Tibial artery (tissue), 4 donors: ENCODE measurements around the gene FBLIM1.

Experiments used
- DNase-seq, 2 donors: peaks; one replicate each; pipeline ENCODE4 v3.0.0-alpha.2; 2019
- H3K27ac ChIP-seq, 2 donors: fragments of 200-600 bp; sonication (generic) in 1 of 2; 1 replicate in 1 of 2; 2 replicates in 1 of 2; pipeline ENCODE4 v1.5.1; 2018 to 2019; ENCODE audit warnings: mild to moderate bottlenecking in 1 of 2
- H3K27me3 ChIP-seq, 2 donors: fragments of 200-600 bp; sonication (generic) in 1 of 2; one replicate each; pipeline versions ENCODE4 v1.5.1 to v1.6.0; 2016 to 2019
- H3K36me3 ChIP-seq, 3 donors: fragments of 200-600 bp; sonication (generic) in 2 of 3; one replicate each; pipeline ENCODE4 v1.5.1; 2016 to 2019; ENCODE audit warnings: mild to moderate bottlenecking in 2 of 3
- H3K4me1 ChIP-seq, 4 donors: fragments of 200-600 bp; sonication (generic) in 2 of 4; 1 replicate in 3 of 4; 2 replicates in 1 of 4; pipeline ENCODE4 v1.5.1; 2016 to 2019
- H3K4me3 ChIP-seq, 2 donors: fragments of 200-600 bp; sonication (generic) in 1 of 2; 1 replicate in 1 of 2; 2 replicates in 1 of 2; pipeline ENCODE4 v1.5.1; 2018 to 2019; ENCODE audit warnings: mild to moderate bottlenecking in 2 of 2
- H3K9me3 ChIP-seq, 3 donors: fragments of 200-600 bp; sonication (generic) in 1 of 3; one replicate each; pipeline ENCODE4 v1.5.1; 2016 to 2019
- intact Hi-C: fragments of 100-400 bp; cut with DNase I; formaldehyde crosslinking; loops from one replicate; pipeline ENCODE4 v1.15.0; 2023; ENCODE audit warnings: low total_unique reads
- TF ChIP-seq, protein P1 (sequence below), 2 experiments: fragments of 200-600 bp in 1 of 2; fragments of 450-650 bp in 1 of 2; IDR thresholded peaks; one replicate each; pipeline ENCODE4 v1.5.1; 2017 to 2019; ENCODE audit warnings: antibody characterized with exemption in 2 of 2, mild to moderate bottlenecking in 1 of 2, moderate library complexity in 1 of 2

FBLIM1 gene

DNA sequence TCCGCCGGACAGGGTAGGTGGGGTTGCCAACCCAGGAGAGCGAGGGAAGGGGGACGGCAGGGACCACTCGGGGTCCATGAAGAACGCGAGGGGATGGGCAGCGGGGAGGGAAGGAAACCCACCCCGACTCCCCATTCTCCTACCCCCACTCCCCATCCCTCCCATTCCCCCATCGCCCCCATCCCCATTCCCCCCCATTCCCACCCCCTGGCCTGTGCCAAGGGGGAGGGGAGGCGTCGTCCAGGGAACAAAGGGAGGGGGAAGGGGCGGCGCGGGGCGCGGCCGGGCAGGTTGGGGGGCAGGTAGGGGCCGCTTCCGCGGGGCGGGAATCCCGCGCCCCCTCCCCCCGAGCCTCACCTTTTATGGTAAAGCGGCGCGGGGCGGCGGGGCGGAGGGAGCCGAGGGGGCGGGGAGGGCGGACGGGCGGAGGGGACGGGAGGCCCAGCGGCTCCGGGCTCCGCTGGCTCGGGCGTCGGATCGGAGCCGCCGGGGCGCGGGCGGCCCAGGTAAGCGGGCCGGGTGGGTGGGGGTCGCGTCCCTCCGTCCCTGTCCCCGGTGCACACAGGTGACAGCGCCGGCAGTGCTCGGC lies at the start of gene FBLIM1:
TSS of gene FBLIM1 (plus strand) at position 453 of the 589 bp plus-strand sequence. CDS start 6,189 bp downstream, outside the sequence.
- Histone ChIP-seq H3K9me3 (no peaks in the 10 kb centered on the region), H3K27me3 (no peaks in the 10 kb centered on the region), H3K36me3 (no peaks in the 10 kb centered on the region), H3K4me3 (peak within 1 kb of the TSS; percentile 79 to 90), H3K27ac (peak within 1 kb of the TSS; percentile 95 to 97), H3K4me1 (peaks cover 0 to 73% (median 55%) of the 10 kb centered on the region in 4 donors)
- TF ChIP-seq, protein P1, sequence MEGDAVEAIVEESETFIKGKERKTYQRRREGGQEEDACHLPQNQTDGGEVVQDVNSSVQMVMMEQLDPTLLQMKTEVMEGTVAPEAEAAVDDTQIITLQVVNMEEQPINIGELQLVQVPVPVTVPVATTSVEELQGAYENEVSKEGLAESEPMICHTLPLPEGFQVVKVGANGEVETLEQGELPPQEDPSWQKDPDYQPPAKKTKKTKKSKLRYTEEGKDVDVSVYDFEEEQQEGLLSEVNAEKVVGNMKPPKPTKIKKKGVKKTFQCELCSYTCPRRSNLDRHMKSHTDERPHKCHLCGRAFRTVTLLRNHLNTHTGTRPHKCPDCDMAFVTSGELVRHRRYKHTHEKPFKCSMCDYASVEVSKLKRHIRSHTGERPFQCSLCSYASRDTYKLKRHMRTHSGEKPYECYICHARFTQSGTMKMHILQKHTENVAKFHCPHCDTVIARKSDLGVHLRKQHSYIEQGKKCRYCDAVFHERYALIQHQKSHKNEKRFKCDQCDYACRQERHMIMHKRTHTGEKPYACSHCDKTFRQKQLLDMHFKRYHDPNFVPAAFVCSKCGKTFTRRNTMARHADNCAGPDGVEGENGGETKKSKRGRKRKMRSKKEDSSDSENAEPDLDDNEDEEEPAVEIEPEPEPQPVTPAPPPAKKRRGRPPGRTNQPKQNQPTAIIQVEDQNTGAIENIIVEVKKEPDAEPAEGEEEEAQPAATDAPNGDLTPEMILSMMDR (IDR thresholded peaks at IDR 0.05), result no peak
- intact Hi-C loops, result no loop called here
- no peak for DNase-seq

DNA sequence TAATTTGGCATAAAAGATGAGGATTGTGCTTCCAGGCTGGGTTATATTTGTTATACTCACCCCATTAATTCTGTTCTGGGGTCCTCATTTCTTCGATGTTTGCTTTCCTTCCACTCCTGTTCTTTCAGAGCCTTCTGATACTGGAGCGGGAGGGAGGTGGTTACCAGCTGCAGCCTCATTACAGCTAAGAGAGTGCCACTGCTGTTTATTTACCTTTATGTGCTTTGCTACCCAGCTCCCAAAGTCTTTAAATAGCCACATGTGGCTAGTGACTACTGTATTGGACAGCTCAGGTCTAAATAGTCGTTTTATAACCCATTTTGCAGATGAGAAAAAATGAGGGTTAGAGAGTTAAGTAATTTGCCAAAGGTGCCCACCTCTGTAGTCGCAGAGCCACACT lies 49.4 kb upstream of the FBLIM1 start:
- H3K4me1 ChIP-seq, result peaks cover 0 to 51% (median 19%) of the 10 kb centered on the region in 4 donors
- no peak overlapping the region for H3K4me3 ChIP-seq
- TF ChIP-seq, protein P1 (IDR thresholded peaks at IDR 0.05), result no peak
- no peaks in the 10 kb centered on the region for H3K27me3 ChIP-seq
- no peak for DNase-seq
- no peaks in the 10 kb centered on the region for H3K9me3 ChIP-seq
- no peak overlapping the region for H3K27ac ChIP-seq
- H3K36me3 ChIP-seq, result peaks cover 0 to 16% (median 0%) of the 10 kb centered on the region in 3 donors
- intact Hi-C loops, result no loop called here

- Histone ChIP-seq H3K4me1 (peaks cover 0 to 46% (median 20%) of the 10 kb centered on the region in 4 donors), H3K9me3 (no peaks in the 10 kb centered on the region), H3K36me3 (peaks cover 10 to 14% (median 13%) of the 10 kb centered on the region in 3 donors), H3K4me3 (no peak overlapping the region), H3K27me3 (no peaks in the 10 kb centered on the region), H3K27ac (no peak overlapping the region)
- no peak for DNase-seq
- TF ChIP-seq, protein P1 (IDR thresholded peaks at IDR 0.05), result no peak
- intact Hi-C loops, result no loop called here
Measured at GRCh38 chr1:15712168-15712567, 46.4 kb upstream of the FBLIM1 start.

DNA sequence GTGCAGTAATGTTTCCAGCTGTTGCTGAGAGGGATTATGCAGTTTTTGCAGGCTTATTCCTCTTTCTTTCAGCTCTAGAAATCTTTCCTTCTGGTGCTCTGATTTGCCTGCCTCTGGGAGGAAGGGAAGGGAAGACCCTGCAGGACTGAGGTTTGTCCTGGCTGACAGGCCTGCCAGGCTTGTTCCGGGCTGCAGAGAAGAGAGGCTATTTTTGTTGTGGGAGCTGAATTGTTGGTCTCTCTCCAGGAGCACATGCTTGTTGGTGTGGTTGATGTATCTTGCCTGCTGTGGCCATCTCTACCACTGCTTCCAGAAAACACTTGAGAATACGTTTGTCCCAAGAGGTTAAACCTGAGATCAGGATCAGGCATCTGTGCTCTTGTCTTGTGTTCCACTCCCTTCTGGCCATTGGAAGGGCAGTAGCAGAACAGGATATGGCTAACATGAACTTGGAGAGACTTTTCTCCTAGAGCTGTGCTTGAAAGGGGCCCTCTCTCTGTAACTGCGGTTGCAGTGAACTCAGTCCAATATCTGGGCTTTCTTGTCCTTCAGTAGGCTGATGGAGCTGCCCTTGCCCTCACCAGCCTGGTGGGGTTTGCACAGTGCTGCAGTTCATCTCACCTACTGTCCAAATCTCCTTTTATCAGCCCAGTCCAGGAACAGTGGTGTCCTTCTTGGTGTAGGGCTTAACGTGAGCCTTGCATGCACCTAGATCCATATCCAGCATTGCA lies 44.0 kb upstream of the FBLIM1 start:
- Histone ChIP-seq H3K9me3 (no peaks in the 10 kb centered on the region), H3K36me3 (peaks cover 32 to 38% (median 37%) of the 10 kb centered on the region in 3 donors), H3K4me1 (peaks cover 0 to 31% (median 20%) of the 10 kb centered on the region in 4 donors), H3K27me3 (no peaks in the 10 kb centered on the region), H3K27ac (peak overlapping the region; percentile 55 to 67), H3K4me3 (no peak overlapping the region)
- no peak for DNase-seq
- TF ChIP-seq, protein P1 (IDR thresholded peaks at IDR 0.05), result no peak
- intact Hi-C loops, result no loop called here

GRCh38 chr1:15717418-15718125 lies 41.0 kb upstream of the FBLIM1 start:
- intact Hi-C loops, result no loop called here
- Histone ChIP-seq H3K27me3 (no peaks in the 10 kb centered on the region), H3K4me3 (no peak overlapping the region), H3K36me3 (peaks cover 43 to 68% (median 63%) of the 10 kb centered on the region in 3 donors), H3K9me3 (no peaks in the 10 kb centered on the region), H3K4me1 (peaks cover 0 to 30% (median 20%) of the 10 kb centered on the region in 4 donors), H3K27ac (no peak overlapping the region)
- no peak for DNase-seq
- TF ChIP-seq, protein P1 (IDR thresholded peaks at IDR 0.05), result no peak
